Mesothelial cell of epicardium (in vitro differentiated cells): ENCODE measurements around the gene ZNRF1. TPM values are rescaled to one million over a fixed set of nuclear protein-coding genes. Genes with fewer than 3 reads are reported as not detected.
A peak's percentile ranks its signal among the peaks of the same experiment; 100 is the strongest.

ENCODE experiments used
- DNase-seq, 2 experiments: peaks; one replicate each; pipeline ENCODE4 v3.0.0; 2021; ENCODE audit warnings: low spot score in 2 of 2; ENCODE audit not compliant: unreplicated experiment in 2 of 2
- H3K27ac Mint-ChIP-seq: 2 replicates; pipeline ENCODE4 v1.8.0; 2021; ENCODE audit warnings: mixed read lengths
- H3K27me3 Mint-ChIP-seq: 2 replicates; pipeline ENCODE4 v1.8.0; 2021; ENCODE audit warnings: low read depth, mixed read lengths
- H3K36me3 Mint-ChIP-seq: 2 replicates; pipeline ENCODE4 v1.8.0; 2021; ENCODE audit warnings: mixed read lengths
- H3K4me1 Mint-ChIP-seq: 2 replicates; pipeline ENCODE4 v1.8.0; 2021; ENCODE audit warnings: mixed read lengths
- H3K4me3 Mint-ChIP-seq: 2 replicates; pipeline ENCODE4 v1.8.0; 2021; ENCODE audit warnings: mild to moderate bottlenecking, moderate library complexity, mixed read lengths
- H3K9me3 Mint-ChIP-seq: 2 replicates; pipeline ENCODE4 v1.8.0; 2021; ENCODE audit warnings: mixed read lengths
- total RNA-seq: library from RNA; stranded (reverse); gene quantifications from 3 replicates; pipeline ENCODE4 v1.2.1, GENCODE V29; 2021
- TF ChIP-seq, protein P1 (sequence below): fragments of 200-600 bp; sonication (generic); IDR thresholded peaks from one replicate; pipeline ENCODE4 v1.5.0; 2021; ENCODE audit warnings: antibody characterized with exemption; ENCODE audit not compliant: unreplicated experiment

Gene ZNRF1
- total RNA-seq, 1 donor from 2014 or later, result 52.9 TPM

DNA sequence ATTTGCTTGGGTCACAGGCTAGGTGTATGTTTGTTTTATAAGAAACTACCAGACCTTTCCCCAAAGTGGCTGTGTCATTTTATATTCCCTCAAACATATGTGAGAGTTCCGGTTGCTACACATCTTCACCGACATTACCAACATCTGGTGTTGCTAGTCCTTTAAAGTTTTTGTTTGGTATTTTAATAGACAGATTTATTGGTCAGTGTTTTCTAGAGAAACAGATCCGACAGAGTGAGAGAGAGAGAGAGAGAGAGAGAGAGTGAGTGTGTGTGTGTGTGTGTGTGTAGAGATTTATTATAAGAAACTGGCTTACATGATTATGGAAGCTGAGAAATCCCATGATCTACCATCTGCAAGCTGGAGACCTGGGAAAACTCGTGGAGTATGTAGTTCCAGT is 86.7 kb downstream of the ZNRF1 start:
- no peak overlapping the region for H3K4me3 Mint-ChIP-seq
- peaks cover 39% of the 10 kb centered on the region for H3K4me1 Mint-ChIP-seq
- no peak for DNase-seq
- TF ChIP-seq, protein P1, sequence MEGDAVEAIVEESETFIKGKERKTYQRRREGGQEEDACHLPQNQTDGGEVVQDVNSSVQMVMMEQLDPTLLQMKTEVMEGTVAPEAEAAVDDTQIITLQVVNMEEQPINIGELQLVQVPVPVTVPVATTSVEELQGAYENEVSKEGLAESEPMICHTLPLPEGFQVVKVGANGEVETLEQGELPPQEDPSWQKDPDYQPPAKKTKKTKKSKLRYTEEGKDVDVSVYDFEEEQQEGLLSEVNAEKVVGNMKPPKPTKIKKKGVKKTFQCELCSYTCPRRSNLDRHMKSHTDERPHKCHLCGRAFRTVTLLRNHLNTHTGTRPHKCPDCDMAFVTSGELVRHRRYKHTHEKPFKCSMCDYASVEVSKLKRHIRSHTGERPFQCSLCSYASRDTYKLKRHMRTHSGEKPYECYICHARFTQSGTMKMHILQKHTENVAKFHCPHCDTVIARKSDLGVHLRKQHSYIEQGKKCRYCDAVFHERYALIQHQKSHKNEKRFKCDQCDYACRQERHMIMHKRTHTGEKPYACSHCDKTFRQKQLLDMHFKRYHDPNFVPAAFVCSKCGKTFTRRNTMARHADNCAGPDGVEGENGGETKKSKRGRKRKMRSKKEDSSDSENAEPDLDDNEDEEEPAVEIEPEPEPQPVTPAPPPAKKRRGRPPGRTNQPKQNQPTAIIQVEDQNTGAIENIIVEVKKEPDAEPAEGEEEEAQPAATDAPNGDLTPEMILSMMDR, result no peak
- H3K27ac Mint-ChIP-seq, result peak overlapping the region; percentile 72
- H3K36me3 Mint-ChIP-seq, result peaks cover 2% of the 10 kb centered on the region
- no peaks in the 10 kb centered on the region for H3K27me3 Mint-ChIP-seq
- H3K9me3 Mint-ChIP-seq, result peaks cover 3% of the 10 kb centered on the region

- peak overlapping the region; percentile 33 for H3K27ac Mint-ChIP-seq
- H3K4me3 Mint-ChIP-seq, result no peak overlapping the region
- DNase-seq, result no peak
- TF ChIP-seq, protein P1, result no peak
- H3K9me3 Mint-ChIP-seq, result peaks cover 3% of the 10 kb centered on the region
- no peaks in the 10 kb centered on the region for H3K27me3 Mint-ChIP-seq
- peaks cover 39% of the 10 kb centered on the region for H3K4me1 Mint-ChIP-seq
- H3K36me3 Mint-ChIP-seq, result peaks cover 2% of the 10 kb centered on the region
Observed at GRCh38 chr16:75086281-75086680, 87.5 kb downstream of the ZNRF1 start.

DNA sequence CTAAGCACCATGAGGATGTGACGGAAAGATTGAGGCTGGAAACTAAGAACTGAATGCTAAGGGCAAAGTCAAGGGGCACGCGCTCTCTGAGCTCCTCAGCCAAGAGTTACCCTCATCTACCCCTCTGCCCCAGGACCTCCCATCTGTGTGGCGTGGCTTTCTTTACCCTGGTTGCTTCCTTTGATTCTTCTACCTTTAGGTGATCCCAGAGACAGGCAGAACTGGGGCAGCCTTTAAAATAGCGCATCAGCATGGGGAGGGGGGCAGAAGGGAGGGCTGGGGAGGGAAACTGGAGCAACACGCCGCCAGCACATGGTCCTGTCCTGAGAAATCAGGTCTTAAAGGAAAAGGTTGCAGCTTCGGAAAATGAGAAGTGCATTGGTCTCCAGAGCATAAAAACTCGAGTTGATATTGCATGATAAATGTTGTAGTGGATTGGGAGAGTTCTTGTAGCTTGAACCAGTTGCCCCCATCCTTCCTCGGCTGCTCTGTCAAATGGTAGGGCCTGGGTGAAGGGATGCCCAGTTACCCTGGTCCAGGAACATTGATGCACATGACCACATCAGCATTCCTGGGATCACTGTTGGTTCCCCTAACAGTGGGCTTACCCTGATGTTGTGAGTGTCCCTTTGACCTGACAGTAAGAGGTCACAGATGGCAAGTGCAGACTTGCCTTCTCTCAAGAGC is 88.0 kb downstream of the ZNRF1 start:
- H3K9me3 Mint-ChIP-seq, result peaks cover 3% of the 10 kb centered on the region
- TF ChIP-seq, protein P1, result no peak
- no peak overlapping the region for H3K4me3 Mint-ChIP-seq
- H3K4me1 Mint-ChIP-seq, result peaks cover 39% of the 10 kb centered on the region
- no peaks in the 10 kb centered on the region for H3K27me3 Mint-ChIP-seq
- no peak for DNase-seq
- H3K27ac Mint-ChIP-seq, result no peak overlapping the region
- H3K36me3 Mint-ChIP-seq, result peaks cover 2% of the 10 kb centered on the region

GRCh38 chr16:75087375-75087979 is 88.7 kb downstream of the ZNRF1 start:
- TF ChIP-seq, protein P1, result no peak
- H3K36me3 Mint-ChIP-seq, result peaks cover 2% of the 10 kb centered on the region
- peak overlapping the region; percentile 22 for H3K27ac Mint-ChIP-seq

DNA sequence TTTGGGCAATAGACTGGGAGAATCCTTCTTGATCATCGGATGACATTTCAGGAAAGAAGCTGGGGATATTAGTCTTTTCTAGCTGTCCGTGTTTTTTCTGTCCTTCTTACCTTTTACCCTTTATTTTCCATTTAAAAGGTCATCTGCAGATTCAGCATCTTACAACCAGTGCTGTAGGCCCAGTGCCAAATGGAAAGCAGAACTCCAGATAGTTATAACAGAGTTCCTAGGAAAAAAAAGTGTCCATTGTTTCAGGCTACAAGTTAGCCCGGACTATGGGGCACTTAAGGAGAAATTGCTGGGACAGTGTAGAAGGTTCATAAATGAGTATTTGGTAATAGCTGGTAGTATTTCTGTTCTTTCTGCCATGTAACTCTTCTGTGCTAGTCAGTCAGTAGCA is 89.4 kb downstream of the ZNRF1 start:
- Mint-ChIP-seq H3K27me3 (no peaks in the 10 kb centered on the region), H3K9me3 (peaks cover 3% of the 10 kb centered on the region), H3K4me3 (no peak overlapping the region), H3K4me1 (peaks cover 39% of the 10 kb centered on the region), H3K36me3 (peaks cover 2% of the 10 kb centered on the region), H3K27ac (peak overlapping the region; percentile 22)
- no peak for DNase-seq
- TF ChIP-seq, protein P1, result no peak

More at GRCh38 chr16:75087375-75087979, 88.7 kb downstream of the ZNRF1 start:
- Mint-ChIP-seq H3K9me3 (peaks cover 3% of the 10 kb centered on the region), H3K4me1 (peaks cover 39% of the 10 kb centered on the region), H3K4me3 (no peak overlapping the region), H3K27me3 (no peaks in the 10 kb centered on the region)
- DNase-seq, result no peak
